Spleen (tissue), 7 donors: ENCODE results near the gene IFT81.

Source experiments
- CTCF ChIP-seq, 11 experiments: fragments of 200-600 bp in 7 of 11; fragments of 450-650 bp in 4 of 11; sonication (generic) in 4 of 11; IDR thresholded peaks in 8 of 11; conservative IDR thresholded peaks in 3 of 11; 1 replicate in 7 of 11; 2 replicates in 4 of 11; pipeline versions ENCODE4 v1.4.0 to v1.8.0; 2016 to 2021; ENCODE audit warnings: antibody characterized with exemption in 11 of 11, inconsistent platforms in 4 of 11, mild to moderate bottlenecking in 1 of 11
- POLR2AphosphoS5 ChIP-seq, 3 donors: sonication (generic); formaldehyde crosslinking; IDR thresholded peaks; one replicate each; pipeline ENCODE4 v1.5.1; 2017; ENCODE audit warnings: antibody characterized with exemption in 3 of 3
- donor health status: DM: no; HTN: no; CAD: no; lungs with moderate emphysema.
- donor health status: DM: no; HTN: no; CAD: no.
- donor health status: DM: no; HTN: no; CAD: no.

GRCh38 chr12:110156766-110157165, 32.6 kb downstream of the IFT81 start:
- TF ChIP-seq CTCF (IDR thresholded peaks at IDR 0.05 in 8 of 11, conservative IDR thresholded peaks at IDR 0.05 in 3 of 11) (no peak), POLR2AphosphoS5 (IDR thresholded peaks at IDR 0.05) (no peak)
